ENCODE data around the gene PGLYRP4. TPM values are rescaled to one million over a fixed set of nuclear protein-coding genes. Genes with fewer than 3 reads are reported as not detected.
A peak's percentile ranks its signal among the peaks of the same experiment; 100 is the strongest.

Gene PGLYRP4
- total and polyA plus RNA-seq, 11 donors: not detected

DNA sequence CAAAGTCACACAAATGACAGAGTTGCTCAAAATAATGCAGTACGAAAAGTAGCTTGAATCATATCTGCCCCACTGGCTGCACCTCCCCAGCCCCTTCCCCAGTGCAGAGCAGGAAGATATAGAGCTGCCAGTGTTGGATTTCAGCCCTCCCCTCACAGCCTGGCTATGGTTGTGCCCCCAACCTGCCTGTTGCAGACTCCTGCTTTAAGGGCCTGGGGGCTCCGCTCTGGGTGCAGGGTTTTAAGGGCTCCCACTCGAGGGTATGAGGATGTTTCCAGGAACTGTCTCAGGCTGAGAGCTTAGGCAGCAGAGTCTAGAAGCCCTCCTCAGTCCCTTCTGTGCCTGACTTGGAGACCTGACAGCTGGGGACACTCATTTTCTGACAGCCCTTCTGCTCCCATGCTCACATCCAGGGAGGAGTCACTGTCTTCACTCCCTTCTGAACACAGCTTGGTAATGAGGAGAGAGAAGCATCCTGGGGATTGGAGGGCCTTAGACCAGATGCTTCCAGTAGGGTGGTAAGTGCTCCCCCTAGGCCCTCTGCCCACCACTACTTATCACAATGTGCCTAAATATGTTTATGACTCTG is 13.6 kb upstream of the PGLYRP4 start:
- no peak for ATAC-seq
- Histone ChIP-seq H3K4me3 (no peak overlapping the region), H3K36me3 (no peaks in the 10 kb centered on the region), H3K27ac (no peak overlapping the region), H3K27me3 (no peaks in the 10 kb centered on the region), H3K9me3 (no peaks in the 10 kb centered on the region), H3K4me1 (peaks cover 0 to 66% (median 0%) of the 10 kb centered on the region in 12 donors)
- intact Hi-C loops (cut with DNase I): no loop called here
- TF ChIP-seq, protein P1, sequence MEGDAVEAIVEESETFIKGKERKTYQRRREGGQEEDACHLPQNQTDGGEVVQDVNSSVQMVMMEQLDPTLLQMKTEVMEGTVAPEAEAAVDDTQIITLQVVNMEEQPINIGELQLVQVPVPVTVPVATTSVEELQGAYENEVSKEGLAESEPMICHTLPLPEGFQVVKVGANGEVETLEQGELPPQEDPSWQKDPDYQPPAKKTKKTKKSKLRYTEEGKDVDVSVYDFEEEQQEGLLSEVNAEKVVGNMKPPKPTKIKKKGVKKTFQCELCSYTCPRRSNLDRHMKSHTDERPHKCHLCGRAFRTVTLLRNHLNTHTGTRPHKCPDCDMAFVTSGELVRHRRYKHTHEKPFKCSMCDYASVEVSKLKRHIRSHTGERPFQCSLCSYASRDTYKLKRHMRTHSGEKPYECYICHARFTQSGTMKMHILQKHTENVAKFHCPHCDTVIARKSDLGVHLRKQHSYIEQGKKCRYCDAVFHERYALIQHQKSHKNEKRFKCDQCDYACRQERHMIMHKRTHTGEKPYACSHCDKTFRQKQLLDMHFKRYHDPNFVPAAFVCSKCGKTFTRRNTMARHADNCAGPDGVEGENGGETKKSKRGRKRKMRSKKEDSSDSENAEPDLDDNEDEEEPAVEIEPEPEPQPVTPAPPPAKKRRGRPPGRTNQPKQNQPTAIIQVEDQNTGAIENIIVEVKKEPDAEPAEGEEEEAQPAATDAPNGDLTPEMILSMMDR (IDR thresholded peaks at IDR 0.05): no peak
- no peak for TF ChIP-seq POLR2A (IDR thresholded peaks at IDR 0.05)
- no peak for DNase-seq
- 72 to 100% (median 86%) methylated on average over 2 to 3 of the region's 3 CpGs for WGBS, 4 donors

DNA sequence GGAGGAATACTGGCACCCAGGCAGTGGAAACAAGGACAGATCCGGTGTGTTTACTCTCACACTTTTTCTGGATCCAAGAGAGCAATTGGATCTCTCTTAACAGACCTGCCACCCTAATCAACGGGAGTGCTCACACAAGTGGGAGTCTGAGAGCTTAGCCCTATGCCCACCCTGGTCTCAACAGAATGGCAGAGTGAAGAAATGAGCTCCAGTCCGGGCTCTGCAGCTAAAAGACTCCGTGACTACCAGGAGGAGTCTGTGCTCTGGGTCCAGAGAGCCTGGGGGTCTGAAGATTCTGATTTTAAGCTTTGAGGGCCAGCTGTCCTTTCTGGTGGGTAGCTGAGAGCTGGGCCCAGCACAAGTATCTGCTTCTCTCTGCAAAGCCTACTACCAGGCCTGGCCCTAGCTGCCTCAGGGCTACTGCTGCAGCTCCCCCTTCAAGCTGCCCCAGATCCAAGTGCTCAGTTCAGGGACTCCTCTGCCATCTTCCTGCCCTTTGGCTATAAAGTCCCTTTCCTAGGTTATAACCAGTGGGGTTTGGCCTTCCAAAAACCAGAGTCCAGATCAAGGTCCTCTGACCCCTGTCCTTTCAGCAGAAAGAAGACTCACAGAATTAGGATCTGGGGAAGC is 13.0 kb upstream of the PGLYRP4 start:
- Histone ChIP-seq H3K36me3 (no peaks in the 10 kb centered on the region), H3K27ac (peak overlapping the region in 1 of 12 donors; percentile 92), H3K4me3 (no peak overlapping the region), H3K27me3 (no peaks in the 10 kb centered on the region), H3K4me1 (peaks cover 0 to 68% (median 0%) of the 10 kb centered on the region in 12 donors), H3K9me3 (no peaks in the 10 kb centered on the region)
- no peak for DNase-seq
- intact Hi-C loops (cut with DNase I): no loop called here
- 67 to 88% (median 82%) methylated on average over 3 to 4 of the region's 4 CpGs for WGBS, 4 donors
- ATAC-seq: no peak
- TF ChIP-seq, protein P1 (IDR thresholded peaks at IDR 0.05): no peak
- TF ChIP-seq POLR2A (IDR thresholded peaks at IDR 0.05): no peak

DNA sequence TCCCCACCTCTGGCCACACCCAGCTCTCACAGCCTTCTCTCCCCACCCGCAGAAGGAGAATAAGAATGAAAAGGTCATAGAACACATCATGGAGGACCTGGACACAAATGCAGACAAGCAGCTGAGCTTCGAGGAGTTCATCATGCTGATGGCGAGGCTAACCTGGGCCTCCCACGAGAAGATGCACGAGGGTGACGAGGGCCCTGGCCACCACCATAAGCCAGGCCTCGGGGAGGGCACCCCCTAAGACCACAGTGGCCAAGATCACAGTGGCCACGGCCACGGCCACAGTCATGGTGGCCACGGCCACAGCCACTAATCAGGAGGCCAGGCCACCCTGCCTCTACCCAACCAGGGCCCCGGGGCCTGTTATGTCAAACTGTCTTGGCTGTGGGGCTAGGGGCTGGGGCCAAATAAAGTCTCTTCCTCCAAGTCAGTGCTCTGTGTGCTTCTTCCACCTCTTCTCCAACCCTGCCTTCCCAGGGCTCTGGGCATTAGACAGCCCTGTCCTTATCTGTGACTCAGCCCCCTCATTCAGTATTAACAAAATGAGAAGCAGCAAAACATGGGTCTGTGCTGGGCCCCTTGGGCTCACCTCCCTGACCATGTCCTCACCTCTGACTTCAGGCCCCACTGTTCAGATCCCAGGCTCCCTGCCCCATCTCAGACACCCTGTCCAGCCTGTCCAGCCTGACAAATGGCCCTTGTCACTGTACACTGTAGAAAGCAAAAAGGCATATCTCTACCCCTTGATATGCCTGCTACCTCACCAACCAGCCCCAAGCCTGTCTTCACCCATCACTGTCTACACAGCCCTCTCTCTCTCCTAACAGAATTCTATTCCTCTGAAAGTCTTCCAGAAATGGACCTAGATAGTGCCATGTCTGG is 12.2 kb upstream of the PGLYRP4 start:
- 86 to 91% (median 90%) methylated on average over 11 of the region's 11 CpGs for WGBS, 4 donors
- no peaks in the 10 kb centered on the region for H3K27me3 ChIP-seq
- no peaks in the 10 kb centered on the region for H3K9me3 ChIP-seq
- DNase-seq (no peak), ATAC-seq (peak in 3 of 4 donors; percentile 16 to 50 (median 20))
- H3K4me3 ChIP-seq: no peak overlapping the region
- peaks cover 0 to 64% (median 0%) of the 10 kb centered on the region in 12 donors for H3K4me1 ChIP-seq
- H3K36me3 ChIP-seq: no peaks in the 10 kb centered on the region
- intact Hi-C loops (cut with DNase I): no loop called here
- TF ChIP-seq POLR2A (IDR thresholded peaks at IDR 0.05): no peak
- TF ChIP-seq, protein P1 (IDR thresholded peaks at IDR 0.05): no peak
- peak overlapping the region in 1 of 12 donors; percentile 92 for H3K27ac ChIP-seq

DNA sequence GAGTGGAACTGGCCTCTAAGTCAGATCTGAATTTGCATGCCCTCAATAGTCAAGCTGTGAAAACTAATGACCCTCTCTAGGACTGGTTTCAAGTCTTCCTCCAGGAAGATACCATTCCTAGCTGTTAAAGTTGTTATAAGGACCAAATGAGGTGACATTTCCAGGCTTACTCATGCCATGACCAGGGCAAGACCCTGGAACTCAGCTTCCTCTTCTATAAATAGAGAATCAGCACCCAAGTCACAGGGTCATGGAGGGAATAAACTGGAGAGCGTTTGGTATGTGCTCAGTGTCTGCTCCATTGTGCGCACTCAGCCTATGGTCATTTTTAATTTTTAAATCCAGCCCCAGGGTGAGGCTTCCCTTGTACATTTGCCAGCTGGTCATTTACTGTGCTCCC is 11.5 kb upstream of the PGLYRP4 start:
- H3K4me3 ChIP-seq: peak overlapping the region in 1 of 12 donors; percentile 58

More for the DNA sequence above, 11.5 kb upstream of the PGLYRP4 start:
- no peaks in the 10 kb centered on the region for H3K27me3 ChIP-seq
- ATAC-seq (peak in 2 of 4 donors; percentile 16 to 64), DNase-seq (no peak)
- H3K9me3 ChIP-seq: no peaks in the 10 kb centered on the region
- intact Hi-C loops (cut with DNase I): no loop called here
- no peaks in the 10 kb centered on the region for H3K36me3 ChIP-seq
- peaks cover 0 to 57% (median 0%) of the 10 kb centered on the region in 12 donors for H3K4me1 ChIP-seq
- peak overlapping the region in 1 of 12 donors; percentile 92 for H3K27ac ChIP-seq
- 49 to 86% (median 71%) methylated on average over 2 of the region's 2 CpGs for WGBS, 4 donors
- TF ChIP-seq POLR2A (IDR thresholded peaks at IDR 0.05): no peak
- TF ChIP-seq, protein P1 (IDR thresholded peaks at IDR 0.05): no peak

Data from heart left ventricle (tissue), 16 donors.